IMR-90 (cell line): ENCODE measurements around the gene PCK2. TPM values are rescaled to one million over a fixed set of nuclear protein-coding genes. Genes with fewer than 3 reads are reported as not detected.

Experiments
- ATAC-seq: fragments of 200-7000 bp; cut with Tn5 transposase; 2 replicates; pipeline ENCODE4 v1.9.1; 2020; ENCODE audit warnings: low read depth, mild to moderate bottlenecking, moderate library complexity
- BruUV-seq: library from RNA; stranded (reverse); fragments of 400-500 nt; replicated peaks from 2 replicates; lab custom pipeline; 2021; lab: Mats Ljungman, UMichigan
- CTCF ChIA-PET: fragments of 300-600 bp; formaldehyde crosslinking; extraction: SDS; loops from one replicate; lab custom pipeline; 2021; ENCODE audit warnings: antibody characterized with exemption; lab: Yijun Ruan, JAX
- POLR2A ChIA-PET: fragments of 300-600 bp; sonication (Branson Sonifier 250); formaldehyde crosslinking; loops from one replicate; lab custom pipeline; 2022; ENCODE audit warnings: antibody characterized with exemption; ENCODE audit not compliant: unreplicated experiment; lab: Charles Lee
- DNase-seq: peaks from one replicate; pipeline ENCODE4 v3.0.0; 2013
- H2AFZ ChIP-seq: replicated peaks from 2 replicates; pipeline ENCODE3; 2013; ENCODE audit warnings: low read length, mild to moderate bottlenecking; ENCODE audit not compliant: poor library complexity
- H2AK5ac ChIP-seq: 2 replicates; pipeline ENCODE4 v1.6.1; 2013; ENCODE audit warnings: low read depth, low read length, inconsistent platforms
- H2AK9ac ChIP-seq: replicated peaks from 2 replicates; pipeline ENCODE3; 2013; ENCODE audit warnings: mild to moderate bottlenecking, low read depth, low read length, moderate library complexity; ENCODE audit not compliant: poor library complexity
- H2BK120ac ChIP-seq: 2 replicates; pipeline ENCODE4 v1.6.1; 2013; ENCODE audit warnings: low read depth, low read length, inconsistent platforms
- H2BK15ac ChIP-seq: 3 replicates; pipeline ENCODE4 v1.6.1; 2013; ENCODE audit warnings: low read depth, low read length, inconsistent platforms
- H2BK20ac ChIP-seq: 2 replicates; pipeline ENCODE4 v1.6.1; 2013; ENCODE audit warnings: low read depth, mild to moderate bottlenecking, inconsistent platforms, low read length, moderate library complexity
- H2BK5ac ChIP-seq: 2 replicates; pipeline ENCODE4 v1.6.1; 2013; ENCODE audit warnings: mild to moderate bottlenecking, low read depth, low read length, inconsistent platforms; ENCODE audit not compliant: poor library complexity, severe bottlenecking
- H3K14ac ChIP-seq: replicated peaks from 2 replicates; pipeline ENCODE4 v1.6.1; 2013; ENCODE audit warnings: low read depth, low read length, inconsistent platforms
- H3K18ac ChIP-seq: 2 replicates; pipeline ENCODE4 v1.6.1; 2013; ENCODE audit warnings: low read depth, low read length, control low read depth
- H3K23ac ChIP-seq: 2 replicates; pipeline ENCODE4 v1.6.1; 2013; ENCODE audit warnings: low read depth, low read length, inconsistent platforms
- H3K27ac ChIP-seq: 2 replicates; pipeline ENCODE4 v1.5.1; 2013; ENCODE audit warnings: mild to moderate bottlenecking, control low read depth, low read length; ENCODE audit not compliant: insufficient read depth
- H3K27me3 ChIP-seq: 2 replicates; pipeline ENCODE4 v1.6.1; 2013; ENCODE audit warnings: low read length; ENCODE audit not compliant: control insufficient read depth, insufficient read depth
- H3K36me3 ChIP-seq: 2 replicates; pipeline ENCODE4 v1.6.1; 2013; ENCODE audit warnings: low read length, mixed read lengths; ENCODE audit not compliant: control insufficient read depth, insufficient read depth
- H3K4ac ChIP-seq: 2 replicates; pipeline ENCODE4 v1.6.1; 2013; ENCODE audit warnings: low read depth, low read length, inconsistent platforms
- H3K4me1 ChIP-seq: 2 replicates; pipeline ENCODE4 v1.6.1; 2013; ENCODE audit warnings: low read length, mixed read lengths; ENCODE audit not compliant: control insufficient read depth, insufficient read depth
- H3K4me2 ChIP-seq: 2 replicates; pipeline ENCODE4 v1.6.1; 2013; ENCODE audit warnings: low read depth, mild to moderate bottlenecking, control low read depth, low read length, moderate library complexity
- H3K4me3 ChIP-seq: 2 replicates; pipeline ENCODE4 v1.5.1; 2013; ENCODE audit warnings: low read depth, mild to moderate bottlenecking, control low read depth, low read length, moderate library complexity; ENCODE audit not compliant: insufficient read depth
- H3K56ac ChIP-seq: 2 replicates; pipeline ENCODE4 v1.6.1; 2013; ENCODE audit warnings: low read length, inconsistent platforms; ENCODE audit not compliant: insufficient read depth; ENCODE audit errors: extremely low read depth
- H3K79me1 ChIP-seq, 2 experiments: 2 replicates each; pipeline ENCODE4 v1.6.1; 2013; ENCODE audit warnings: low read length in 2 of 2, inconsistent platforms in 1 of 2, low read depth in 1 of 2
- H3K9ac ChIP-seq: 2 replicates; pipeline ENCODE4 v1.6.1; 2013; ENCODE audit warnings: low read depth, low read length, control low read depth
- H3K9me1 ChIP-seq: 2 replicates; pipeline ENCODE4 v1.6.1; 2013; ENCODE audit warnings: low read length, inconsistent platforms; ENCODE audit not compliant: insufficient read depth
- H3K9me3 ChIP-seq: 2 replicates; pipeline ENCODE4 v1.6.1; 2013; ENCODE audit warnings: low read length; ENCODE audit not compliant: control insufficient read depth, insufficient read depth
- H4K20me1 ChIP-seq: 2 replicates; pipeline ENCODE4 v1.6.1; 2013; ENCODE audit warnings: low read length, inconsistent platforms; ENCODE audit not compliant: insufficient read depth
- H4K5ac ChIP-seq: 2 replicates; pipeline ENCODE4 v1.6.1; 2013; ENCODE audit warnings: mild to moderate bottlenecking, low read depth, low read length, control low read depth
- H4K8ac ChIP-seq, 2 experiments: 2 replicates each; pipeline ENCODE4 v1.6.1; 2013; ENCODE audit warnings: low read depth in 2 of 2, low read length in 2 of 2, control low read depth in 1 of 2, inconsistent platforms in 1 of 2
- H4K91ac ChIP-seq: 2 replicates; pipeline ENCODE4 v1.6.1; 2013; ENCODE audit warnings: low read depth, low read length, inconsistent platforms; ENCODE audit not compliant: insufficient read depth
- CEBPB ChIP-seq: IDR thresholded peaks from 2 replicates; pipeline ENCODE4 v1.6.1; 2012; ENCODE audit warnings: low read depth, low read length, improper control_type of control experiment
- CHD1 ChIP-seq: IDR thresholded peaks from 2 replicates; pipeline ENCODE4 v1.6.1; 2012; ENCODE audit warnings: low read depth, low read length, improper control_type of control experiment
- CTCF ChIP-seq: conservative IDR thresholded peaks from 2 replicates; pipeline ENCODE4 v1.5.1; 2012; ENCODE audit warnings: mild to moderate bottlenecking, low read depth, low read length, improper control_type of control experiment
- ELK1 ChIP-seq: fragments of 150-350 bp; IDR thresholded peaks from 2 replicates; pipeline ENCODE4 v1.6.1; 2016; ENCODE audit warnings: low read depth, mild to moderate bottlenecking, low read length, moderate library complexity, borderline replicate concordance
- FOS ChIP-seq: fragments of 150-350 bp; IDR thresholded peaks from 2 replicates; pipeline ENCODE4 v1.6.1; 2016; ENCODE audit warnings: low read depth, low read length
- MAZ ChIP-seq: IDR thresholded peaks from 2 replicates; pipeline ENCODE4 v1.6.1; 2012; ENCODE audit warnings: low read depth, mild to moderate bottlenecking, low read length, improper control_type of control experiment, moderate library complexity, borderline replicate concordance
- NFE2L2 ChIP-seq: fragments of 150-350 bp; IDR thresholded peaks from 2 replicates; pipeline ENCODE4 v1.6.1; 2016; ENCODE audit warnings: low read depth, mild to moderate bottlenecking, low read length
- POLR2A ChIP-seq: IDR thresholded peaks from 2 replicates; pipeline ENCODE4 v1.6.1; 2012; ENCODE audit warnings: mild to moderate bottlenecking, low read depth, low read length
- RAD21 ChIP-seq: IDR thresholded peaks from 2 replicates; pipeline ENCODE4 v1.6.1; 2012; ENCODE audit warnings: low read length, improper control_type of control experiment
- USF2 ChIP-seq: fragments of 150-350 bp; IDR thresholded peaks from 2 replicates; pipeline ENCODE4 v1.6.1; 2017; ENCODE audit warnings: mild to moderate bottlenecking, antibody characterized with exemption, low read length, low read depth
- WGBS, 2 experiments: methylation state at CpG; one replicate each; pipeline versions ENCODE4 v1.1.5 to v1.1.7; 2013; ENCODE audit warnings: missing lambda C conversion rate in 2 of 2; ENCODE audit not compliant: insufficient read length in 1 of 2; ENCODE audit errors: extremely low coverage in 2 of 2; 5-methylcytosine and 5-hydroxymethylcytosine counted together
- dilution Hi-C: fragments of 300-500 bp; cut with HindIII; formaldehyde crosslinking; loops from one replicate; pipeline ENCODE4 v1.14.3; 2018; ENCODE audit warnings: low sequenced_read_pairs; ENCODE audit not compliant: unreplicated experiment
- in situ Hi-C: fragments of 300-500 bp; cut with MboI; formaldehyde crosslinking; loops from 3 replicates; pipeline ENCODE4 v1.14.3; 2019; ENCODE audit warnings: low sequenced_read_pairs, inconsistent platforms, mixed read lengths
- intact Hi-C: fragments of 100-400 bp; cut with micrococcal nuclease; formaldehyde crosslinking; loops from 2 replicates; pipeline ENCODE4 v1.10.0; 2022
- polyA plus RNA-seq, 3 experiments: library from polyadenylated mRNA; depleted of rRNA; stranded (reverse); fragments of >200 nt; gene quantifications; 2 replicates each; pipeline ENCODE4 v1.2.3, GENCODE V29; 2012; ENCODE audit warnings: low replicate concordance in 1 of 3
- total RNA-seq: library from RNA; depleted of rRNA; stranded (reverse); fragments of >200 nt; gene quantifications from 2 replicates; pipeline ENCODE4 v1.2.3, GENCODE V29; 2012

Gene PCK2
- total and polyA plus RNA-seq, 2 of the 4 experiments (the other 2 are of a cell fraction) = 13.4 to 29.4 TPM

DNA sequence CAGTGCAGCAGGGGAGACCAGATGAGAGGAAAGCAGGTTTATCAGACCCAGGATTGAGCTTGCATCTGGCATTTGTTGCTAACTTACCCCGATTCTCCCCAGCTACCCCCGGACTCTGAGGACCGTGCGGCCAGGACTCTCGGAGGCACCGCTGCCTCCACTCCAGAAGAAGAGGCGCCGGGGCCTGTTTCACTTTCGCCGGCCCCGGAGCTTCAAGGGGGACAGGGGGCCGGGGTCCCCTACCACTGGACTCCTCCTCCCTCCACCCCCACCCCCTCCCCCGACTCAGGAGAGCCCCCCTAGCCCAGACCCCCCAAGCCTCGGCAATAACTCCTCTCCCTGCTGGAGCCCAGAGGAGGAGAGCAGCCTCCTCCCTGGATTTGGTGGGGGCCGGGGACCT is 29.3 kb upstream of the PCK2 start:
- intact Hi-C loops = no loop called here
- Histone ChIP-seq H3K18ac (no peak overlapping the region), H4K20me1 (no peaks in the 10 kb centered on the region), H2BK15ac (no peak overlapping the region), H3K4ac (no peak overlapping the region), H3K9me3 (no peaks in the 10 kb centered on the region), H3K9ac (no peak overlapping the region), H2AFZ (no peak overlapping the region), H3K27me3 (peaks cover 49% of the 10 kb centered on the region), H4K8ac (no peak overlapping the region), H3K9me1 (no peaks in the 10 kb centered on the region), H2AK9ac (no peak overlapping the region), H3K4me3 (no peak overlapping the region), H3K36me3 (no peaks in the 10 kb centered on the region), H3K4me2 (no peak overlapping the region), H3K79me1 (no peaks in the 10 kb centered on the region), H4K91ac (no peak overlapping the region), H3K27ac (no peak overlapping the region), H2BK120ac (no peak overlapping the region), H3K14ac (no peak overlapping the region), H2BK5ac (no peak overlapping the region), H3K23ac (no peak overlapping the region), H4K5ac (no peak overlapping the region), H3K4me1 (no peaks in the 10 kb centered on the region), H3K56ac (no peak overlapping the region), H2BK20ac (no peak overlapping the region), H2AK5ac (no peak overlapping the region)
- BruUV-seq = no TSS peak
- ChIA-PET POLR2A (no interaction called here), CTCF (interaction anchor here (1.2 kb wide), 1 partner anchor 44 kb away, joined by 6 read pairs; no protein-coding TSS in a partner anchor)
- no peak for DNase-seq
- TF ChIP-seq FOS = no peak
- TF ChIP-seq ELK1 = no peak
- no peak for TF ChIP-seq MAZ
- no peak for TF ChIP-seq POLR2A
- no peak for TF ChIP-seq NFE2L2
- no peak for TF ChIP-seq CEBPB
- TF ChIP-seq USF2 = no peak
- TF ChIP-seq CTCF = no peak
- no peak for TF ChIP-seq RAD21
- no peak for TF ChIP-seq CHD1
- WGBS, 2 experiments = no CpG with 5 or more reads among the region's 15 CpGs
- dilution Hi-C loops = no loop called here
- in situ Hi-C loops = no loop called here
- no peak for ATAC-seq
